AG04449 (cell line): ENCODE data around the gene MAGI1.
A peak's percentile ranks its signal among the peaks of the same experiment; 100 is the strongest.
"Not testable (repeated sequence)": the region's sequence is repeated elsewhere in the genome, so short reads cannot be mapped to it uniquely, and the experiment has no call there.

ENCODE experiments used
- CTCF ChIA-PET: fragments of 350-600 bp; formaldehyde crosslinking; extraction: SDS; loops from one replicate; lab custom pipeline; 2021; ENCODE audit warnings: antibody characterized with exemption; lab: Yijun Ruan, JAX
- POLR2A ChIA-PET: fragments of 400-600, 350-600 bp; formaldehyde crosslinking; extraction: SDS; loops from one replicate; lab custom pipeline; 2020; ENCODE audit warnings: antibody characterized with exemption, inconsistent platforms; lab: Yijun Ruan, JAX
- DNase-seq: peaks from one replicate; pipeline ENCODE4 v3.0.0-alpha.2; 2010; ENCODE audit warnings: low read depth, low spot score
- H3K4me3 ChIP-seq: 2 replicates; pipeline ENCODE4 v1.5.1; 2011; ENCODE audit warnings: low read depth, mild to moderate bottlenecking, control low read depth, low read length
- TF ChIP-seq, protein P1 (sequence below): IDR thresholded peaks from one replicate; pipeline ENCODE4 v1.5.1; 2011; ENCODE audit warnings: mild to moderate bottlenecking, moderate library complexity, low read length, control low read depth, inconsistent platforms; ENCODE audit not compliant: insufficient read depth; ENCODE audit errors: missing control alignments

Gene MAGI1

DNA sequence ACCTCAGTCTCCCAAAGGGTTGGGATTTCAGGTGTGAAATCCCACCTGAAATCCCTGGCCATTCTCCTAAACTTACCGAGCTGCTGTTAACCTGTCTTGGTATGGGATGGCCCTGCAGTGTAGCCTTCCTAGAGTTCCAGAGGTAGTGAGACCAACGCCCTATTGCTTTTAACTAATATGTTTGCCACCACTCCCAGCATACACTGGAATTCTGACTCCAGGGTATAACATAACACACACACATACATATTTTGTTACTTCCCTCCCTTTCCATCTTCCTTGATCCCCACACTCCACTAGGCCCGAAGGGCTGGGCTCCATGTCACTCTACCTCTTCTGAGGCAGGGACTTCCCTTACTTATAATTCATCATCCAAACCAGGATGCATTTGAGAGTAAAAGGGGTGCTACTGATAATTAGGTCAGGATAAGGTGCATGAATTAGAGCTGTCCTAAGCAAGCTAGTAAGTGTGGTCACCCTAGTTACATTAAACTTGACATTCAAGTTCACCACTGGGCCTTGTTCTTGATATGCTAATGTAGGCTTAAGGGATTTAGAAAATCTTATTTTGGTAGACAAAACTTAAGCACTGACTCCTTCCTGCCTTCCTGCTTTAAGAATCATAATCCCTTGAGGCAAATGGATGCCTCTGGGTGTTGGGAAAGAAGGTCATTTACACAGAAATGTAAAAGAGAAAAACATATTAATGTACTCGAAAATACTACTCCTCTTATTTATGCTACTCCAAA is 317.6 kb downstream of the MAGI1 start:
- ChIA-PET CTCF (interaction anchor here (1.0 kb wide), 1 partner anchor 282 kb away, joined by 3 read pairs; no protein-coding TSS in a partner anchor), POLR2A (no interaction called here)
- no peak for DNase-seq
- TF ChIP-seq, protein P1, sequence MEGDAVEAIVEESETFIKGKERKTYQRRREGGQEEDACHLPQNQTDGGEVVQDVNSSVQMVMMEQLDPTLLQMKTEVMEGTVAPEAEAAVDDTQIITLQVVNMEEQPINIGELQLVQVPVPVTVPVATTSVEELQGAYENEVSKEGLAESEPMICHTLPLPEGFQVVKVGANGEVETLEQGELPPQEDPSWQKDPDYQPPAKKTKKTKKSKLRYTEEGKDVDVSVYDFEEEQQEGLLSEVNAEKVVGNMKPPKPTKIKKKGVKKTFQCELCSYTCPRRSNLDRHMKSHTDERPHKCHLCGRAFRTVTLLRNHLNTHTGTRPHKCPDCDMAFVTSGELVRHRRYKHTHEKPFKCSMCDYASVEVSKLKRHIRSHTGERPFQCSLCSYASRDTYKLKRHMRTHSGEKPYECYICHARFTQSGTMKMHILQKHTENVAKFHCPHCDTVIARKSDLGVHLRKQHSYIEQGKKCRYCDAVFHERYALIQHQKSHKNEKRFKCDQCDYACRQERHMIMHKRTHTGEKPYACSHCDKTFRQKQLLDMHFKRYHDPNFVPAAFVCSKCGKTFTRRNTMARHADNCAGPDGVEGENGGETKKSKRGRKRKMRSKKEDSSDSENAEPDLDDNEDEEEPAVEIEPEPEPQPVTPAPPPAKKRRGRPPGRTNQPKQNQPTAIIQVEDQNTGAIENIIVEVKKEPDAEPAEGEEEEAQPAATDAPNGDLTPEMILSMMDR: no peak
- H3K4me3 ChIP-seq: no peak overlapping the region

DNA sequence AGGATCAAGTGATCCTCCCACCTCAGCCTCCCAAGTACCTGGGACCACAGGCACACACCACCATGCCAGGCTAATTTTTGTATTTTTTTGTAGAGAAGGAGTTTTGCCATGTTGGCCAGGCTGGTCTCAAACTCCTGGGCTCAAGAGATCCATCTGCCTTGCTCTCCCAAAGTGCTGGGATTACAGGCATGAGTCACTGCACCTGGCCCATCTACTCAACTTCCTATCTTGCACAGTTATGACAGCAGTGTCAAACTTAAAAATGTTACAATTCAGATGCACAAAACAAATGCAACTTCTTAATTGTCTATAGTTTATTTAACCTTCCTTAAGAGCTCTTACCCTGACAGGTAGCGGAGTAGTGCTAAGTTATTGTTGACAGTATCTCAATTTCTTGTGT is 319.1 kb downstream of the MAGI1 start:
- CTCF ChIA-PET, POLR2A ChIA-PET, H3K4me3 ChIP-seq, DNase-seq: not testable (repeated sequence)

DNA sequence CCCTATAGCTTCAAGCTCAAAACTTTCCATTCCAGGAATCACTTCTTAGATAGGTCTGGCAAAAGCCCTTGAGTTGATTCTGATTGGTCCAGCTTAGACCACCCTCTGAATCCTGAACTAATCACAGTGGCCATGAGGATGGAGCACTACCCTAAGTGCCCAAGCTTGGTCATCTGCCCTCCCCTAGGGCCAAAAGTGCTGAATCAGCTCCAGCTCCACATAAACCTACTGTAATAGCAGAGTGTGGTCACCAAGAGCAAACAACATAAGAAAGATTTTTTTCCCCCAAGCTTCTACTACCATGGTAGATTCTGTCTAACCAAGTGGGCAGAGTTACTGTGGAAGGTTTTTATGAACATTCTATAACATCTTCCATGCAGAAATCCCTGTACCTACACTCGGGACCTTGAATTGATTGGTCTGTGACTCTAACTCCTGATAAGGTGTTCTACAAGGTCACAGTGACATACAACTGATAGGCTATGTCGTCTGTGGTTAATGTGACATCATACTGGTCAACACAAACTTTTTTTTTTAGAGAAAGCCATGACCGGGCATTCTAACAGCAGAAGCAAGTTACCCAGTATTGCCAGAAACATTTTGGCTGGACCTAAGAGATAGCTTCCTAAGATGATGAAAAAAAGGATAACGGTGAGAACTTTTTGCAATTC is 320.9 kb downstream of the MAGI1 start:
- no peak overlapping the region for H3K4me3 ChIP-seq
- ChIA-PET POLR2A (no interaction called here), CTCF (interaction anchor here (2.4 to 2.5 kb wide), 2 partner anchors 11 to 14 kb away, joined by 6 to 7 read pairs; no protein-coding TSS in a partner anchor)
- DNase-seq: no peak
- TF ChIP-seq, protein P1: no peak

DNA sequence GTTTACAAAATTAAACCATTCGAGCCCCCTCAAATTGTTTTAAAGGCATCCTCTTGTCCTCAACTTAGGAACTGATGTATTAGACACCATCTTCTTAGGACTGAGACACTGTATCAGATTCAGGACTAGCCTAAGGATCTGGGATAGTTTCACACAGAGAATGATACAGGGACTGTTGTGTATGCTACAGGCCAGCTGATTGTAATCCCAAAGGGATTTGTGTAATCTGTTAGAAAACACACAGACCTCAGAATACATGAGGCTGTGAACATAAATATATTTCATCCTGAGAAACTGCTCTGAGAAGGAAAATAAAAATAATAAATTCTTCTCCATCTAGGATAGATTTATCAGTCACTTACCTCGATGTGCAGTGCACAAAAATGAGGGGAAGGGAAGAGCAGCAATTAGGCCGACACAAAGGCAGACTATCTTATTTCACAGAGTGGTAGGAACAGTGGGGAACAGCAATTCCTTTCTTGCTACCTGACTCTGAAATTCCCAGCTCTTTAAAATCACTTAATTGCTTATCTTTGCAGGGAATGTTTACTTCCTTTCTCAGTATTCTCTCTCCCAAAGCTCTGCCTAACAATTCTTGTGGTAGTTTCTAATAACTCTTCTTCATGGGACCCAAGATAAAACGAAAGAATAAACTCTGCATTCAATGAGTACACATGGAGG is 322.5 kb downstream of the MAGI1 start:
- ChIA-PET POLR2A (no interaction called here), CTCF (interaction anchor here (1.2 to 2.5 kb wide), 3 partner anchors 13 to 43 kb away, joined by 3 to 7 read pairs (median 6); no protein-coding TSS in a partner anchor)
- DNase-seq: no peak
- TF ChIP-seq, protein P1: no peak
- no peak overlapping the region for H3K4me3 ChIP-seq

DNA sequence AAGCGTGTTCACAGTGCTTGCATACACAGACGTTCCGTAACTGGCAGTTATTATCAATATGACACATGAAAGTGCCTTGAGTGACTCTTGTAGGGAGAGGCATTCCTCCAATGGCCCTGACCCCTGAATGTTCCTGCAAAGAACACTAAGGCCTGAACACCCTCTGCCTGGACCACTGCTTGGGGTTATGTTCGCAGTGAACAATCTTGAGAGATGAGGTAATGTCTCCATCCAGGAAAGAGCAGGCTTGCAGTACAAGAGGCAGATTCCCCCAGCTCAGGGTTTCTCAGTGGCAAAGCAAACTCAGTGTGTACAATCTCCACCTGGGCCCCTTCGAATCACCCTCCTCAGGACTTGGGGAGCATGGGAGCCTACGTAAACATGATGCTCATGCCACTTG is 324.6 kb downstream of the MAGI1 start:
- no peak overlapping the region for H3K4me3 ChIP-seq
- TF ChIP-seq, protein P1: no peak
- DNase-seq: no peak
- ChIA-PET POLR2A (no interaction called here), CTCF (interaction anchor here (0.6 to 3.4 kb wide), 4 partner anchors 18 to 275 kb away, joined by 3 to 12 read pairs (median 4); no protein-coding TSS in a partner anchor)

DNA sequence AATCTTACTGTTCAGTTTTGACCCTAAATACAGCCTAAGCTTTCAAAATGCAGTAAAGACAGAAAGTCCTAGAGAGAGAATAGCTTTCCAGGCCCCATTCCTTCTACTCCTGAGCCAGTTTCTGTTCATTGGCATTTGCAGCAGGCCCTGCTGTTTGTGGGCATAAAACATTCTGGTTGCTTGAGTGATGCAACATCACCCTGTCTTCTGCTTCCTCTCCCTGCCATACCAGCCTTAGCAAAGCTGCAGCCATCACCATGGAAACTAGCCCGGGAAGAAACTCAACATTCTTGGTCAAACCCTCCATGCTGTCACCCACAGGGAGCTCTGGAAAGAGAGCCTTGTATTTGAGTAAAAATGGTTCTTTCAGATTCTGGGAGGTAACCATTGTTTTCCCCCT is 325.7 kb downstream of the MAGI1 start:
- ChIA-PET POLR2A (interaction anchor here (0.7 kb wide), 1 partner anchor 233 kb away, joined by 3 read pairs; no protein-coding TSS in a partner anchor), CTCF (interaction anchor here (0.7 to 3.4 kb wide), 3 partner anchors 19 to 217 kb away, joined by 3 to 12 read pairs (median 3); no protein-coding TSS in a partner anchor)
- no peak overlapping the region for H3K4me3 ChIP-seq
- TF ChIP-seq, protein P1: no peak
- peak; percentile 84 for DNase-seq
